Urinary bladder (tissue), 4 donors: ENCODE data around the gene MAGEA9. TPM values are rescaled to one million over a fixed set of nuclear protein-coding genes. Genes with fewer than 3 reads are reported as not detected.
"Not testable (repeated sequence)": the region's sequence is repeated elsewhere in the genome, so short reads cannot be mapped to it uniquely, and the experiment has no call there.

Experiments
- DNase-seq: peaks from one replicate; pipeline ENCODE4 v3.0.0-alpha.2; 2015; ENCODE audit errors: extremely low spot score
- H3K27ac ChIP-seq: one replicate; pipeline ENCODE4 v1.5.1; 2013; ENCODE audit warnings: low read depth, mild to moderate bottlenecking, moderate library complexity
- H3K36me3 ChIP-seq: one replicate; pipeline ENCODE4 v1.6.1; 2013; ENCODE audit warnings: mild to moderate bottlenecking, moderate library complexity; ENCODE audit not compliant: insufficient read depth
- H3K4me1 ChIP-seq: one replicate; pipeline ENCODE4 v1.6.1; 2013; ENCODE audit warnings: mild to moderate bottlenecking, moderate library complexity; ENCODE audit not compliant: insufficient read depth
- H3K4me3 ChIP-seq: one replicate; pipeline ENCODE4 v1.5.1; 2013; ENCODE audit warnings: low read depth, low read length
- WGBS: extraction: QIAGEN DNeasy Blood & Tissue Kit; methylation state at CpG from one replicate; pipeline ENCODE4 v1.1.7; 2013; 5-methylcytosine and 5-hydroxymethylcytosine counted together
- polyA plus RNA-seq: library from polyadenylated mRNA; stranded (reverse); fragments of 200-250 nt; gene quantifications from one replicate; pipeline ENCODE4 v1.2.3, GENCODE V29; 2013
- total RNA-seq: library from RNA; depleted of rRNA; stranded (reverse); fragments of >200 nt; gene quantifications from one replicate; pipeline ENCODE4 v1.2.3, GENCODE V29; 2014
- donor health status: healthy with polysubstance abuse.
- donor health status: healthy.

The MAGEA9 gene
- total and polyA plus RNA-seq, 2 donors: not detected

DNA sequence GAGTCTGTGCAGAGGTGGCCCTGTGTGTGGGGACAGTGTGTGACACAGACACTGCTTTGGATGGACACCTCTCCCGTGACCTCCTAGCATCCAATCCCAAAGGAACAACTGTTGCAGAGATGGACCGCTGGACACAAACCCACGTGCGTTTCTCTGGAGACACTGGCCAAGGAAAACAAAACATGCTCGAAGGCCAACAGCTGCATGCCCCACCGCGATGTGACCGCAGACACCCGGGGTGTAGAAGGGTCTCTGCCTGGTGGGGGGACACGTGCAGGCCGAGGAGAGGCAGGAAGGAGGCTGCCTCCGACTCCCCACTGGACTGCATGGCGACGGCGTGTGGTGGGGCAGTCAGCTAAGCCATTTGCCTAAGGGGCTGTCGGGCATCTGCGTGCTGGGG, 8.0 kb upstream of the MAGEA9 start, which contains the start of gene HSFX1:
HSFX1 (plus strand) TSS at position 301 of the 400 bp plus-strand sequence. CDS start 614 bp downstream, outside the sequence.
- H3K4me1 ChIP-seq, H3K4me3 ChIP-seq, DNase-seq, H3K27ac ChIP-seq, H3K36me3 ChIP-seq: not testable (repeated sequence)
- no CpG with 5 or more reads among the region's 17 CpGs for WGBS

DNA sequence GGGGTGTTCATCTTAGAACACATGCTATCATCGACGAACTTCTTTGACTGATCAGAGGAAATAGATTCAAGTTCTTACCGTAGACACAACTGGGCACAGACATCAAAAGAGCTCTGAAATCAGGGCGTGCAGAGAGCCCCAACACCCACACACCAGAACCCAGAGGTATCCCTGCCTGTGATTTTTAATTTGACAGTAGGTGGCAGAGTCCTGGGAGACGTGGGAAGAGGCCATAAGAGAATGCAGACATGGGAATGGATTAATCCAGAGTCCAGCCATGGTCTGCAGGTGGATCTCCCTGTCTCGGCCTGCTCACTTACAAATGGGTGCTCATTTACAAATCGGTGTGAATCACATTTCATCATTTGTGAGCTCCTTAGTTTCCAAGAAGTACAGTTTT, 3.7 kb upstream of the MAGEA9 start:
- WGBS: no CpG with 5 or more reads among the region's 7 CpGs
- H3K27ac ChIP-seq, DNase-seq, H3K4me1 ChIP-seq, H3K4me3 ChIP-seq, H3K36me3 ChIP-seq: not testable (repeated sequence)

DNA sequence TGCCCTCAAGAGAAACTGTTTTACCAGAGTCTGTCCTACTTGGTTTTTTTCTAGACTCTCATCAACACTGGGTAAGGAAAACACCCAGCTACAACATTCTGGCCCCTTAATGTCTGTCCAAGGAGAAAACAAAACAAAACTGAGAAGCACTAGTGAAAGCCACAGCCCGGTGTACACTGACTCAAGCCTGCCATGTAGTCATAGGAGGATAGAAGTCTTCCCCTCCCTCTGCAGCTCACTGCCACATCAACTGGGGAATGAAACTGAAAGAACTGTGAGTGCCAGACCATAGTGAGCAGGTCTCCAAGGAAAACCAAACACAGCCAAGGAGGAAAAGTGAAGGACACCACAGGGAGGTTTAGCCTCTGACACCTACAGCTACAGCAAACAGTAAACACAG, 13.8 kb downstream of the MAGEA9 start:
- not testable (repeated sequence) for DNase-seq, H3K36me3 ChIP-seq, H3K4me3 ChIP-seq, H3K4me1 ChIP-seq, H3K27ac ChIP-seq
- no CpG with 5 or more reads among the region's 1 CpG for WGBS

DNA sequence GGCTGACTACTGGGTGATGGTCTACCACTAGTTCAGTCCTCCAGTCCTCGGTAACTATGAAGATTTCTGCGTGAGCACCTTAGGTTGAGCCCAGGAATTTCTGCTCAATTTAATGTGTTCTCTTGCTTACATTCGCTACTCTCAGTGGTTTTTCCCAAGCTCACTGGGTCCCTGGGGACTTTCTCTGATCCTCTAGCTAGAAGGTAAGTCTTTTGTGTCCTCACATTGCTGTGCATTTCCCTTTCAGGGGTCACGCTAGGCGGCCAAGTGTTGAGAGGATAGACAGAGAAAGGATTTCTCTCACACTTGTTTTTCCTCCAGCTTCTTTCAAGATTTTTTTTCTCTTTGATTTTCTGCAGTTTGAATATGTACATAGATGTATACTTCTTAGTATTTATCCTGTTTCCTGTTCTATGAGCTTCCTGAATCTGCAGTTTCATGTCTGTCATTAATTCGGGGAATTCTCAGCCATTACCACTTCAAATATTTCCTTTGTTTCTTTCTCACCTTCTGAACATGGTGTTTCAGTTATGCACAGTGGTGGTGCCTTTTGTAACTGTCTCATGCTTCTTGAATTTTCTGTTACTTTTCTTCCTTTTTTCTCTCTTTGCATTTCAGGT, 17.5 kb downstream of the MAGEA9 start:
- no peaks in the 10 kb centered on the region for H3K4me1 ChIP-seq
- no peak overlapping the region for H3K27ac ChIP-seq
- WGBS: 86% methylated on average over 6 of the region's 6 CpGs
- H3K36me3 ChIP-seq: no peaks in the 10 kb centered on the region
- DNase-seq: no peak
- no peak overlapping the region for H3K4me3 ChIP-seq

- Histone ChIP-seq H3K4me3 (no peak overlapping the region), H3K27ac (no peak overlapping the region), H3K36me3 (no peaks in the 10 kb centered on the region), H3K4me1 (no peaks in the 10 kb centered on the region)
- DNase-seq: no peak
- WGBS: 74% methylated on average over 3 of the region's 3 CpGs
Measured at GRCh38 chrX:149799938-149800337, 18.2 kb downstream of the MAGEA9 start.

DNA sequence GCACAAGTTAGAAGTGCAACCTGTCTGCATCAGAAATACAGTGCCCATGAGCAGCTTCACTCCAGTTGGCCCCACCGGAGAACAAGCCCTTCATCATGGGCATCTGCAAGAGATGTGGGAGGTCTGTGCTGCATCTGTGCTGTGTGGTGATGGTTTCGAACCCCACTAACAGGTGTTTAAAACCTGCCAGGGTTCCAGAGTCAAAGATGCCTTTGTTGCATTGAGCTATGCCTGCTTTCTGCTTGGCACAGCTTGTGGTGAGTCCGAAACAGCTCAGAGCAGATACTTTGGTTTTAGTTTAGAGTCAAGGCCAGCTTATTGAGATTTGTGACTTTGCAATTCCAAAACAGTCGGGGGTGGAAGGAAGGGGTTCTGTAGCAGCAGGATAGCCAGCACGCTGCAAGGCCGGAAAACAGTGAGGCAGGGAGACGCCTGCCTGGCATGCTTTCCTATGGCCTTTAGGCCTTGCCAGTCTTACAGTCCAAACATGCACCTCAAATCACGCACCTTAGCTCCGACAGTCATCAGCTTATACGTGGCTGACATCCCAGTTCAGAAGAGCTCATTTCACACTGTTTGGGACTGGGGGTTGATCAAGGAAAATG, 21.8 kb downstream of the MAGEA9 start:
- no peak overlapping the region for H3K4me3 ChIP-seq
- no peaks in the 10 kb centered on the region for H3K4me1 ChIP-seq
- no peak overlapping the region for H3K27ac ChIP-seq
- DNase-seq: no peak
- no peaks in the 10 kb centered on the region for H3K36me3 ChIP-seq
- 82% methylated on average over 10 of the region's 10 CpGs for WGBS

GRCh38 chrX:149804102-149804501, 22.4 kb downstream of the MAGEA9 start:
- no peak overlapping the region for H3K4me3 ChIP-seq
- H3K36me3 ChIP-seq: no peaks in the 10 kb centered on the region
- no peak overlapping the region for H3K27ac ChIP-seq
- no peak for DNase-seq
- H3K4me1 ChIP-seq: no peaks in the 10 kb centered on the region
- WGBS: 78% methylated on average over 6 of the region's 6 CpGs

GRCh38 chrX:149807747-149808458, 26.2 kb downstream of the MAGEA9 start:
- Histone ChIP-seq H3K27ac (no peak overlapping the region), H3K4me1 (no peaks in the 10 kb centered on the region), H3K36me3 (no peaks in the 10 kb centered on the region), H3K4me3 (no peak overlapping the region)
- 85% methylated on average over 12 of the region's 12 CpGs for WGBS
- no peak for DNase-seq

DNA sequence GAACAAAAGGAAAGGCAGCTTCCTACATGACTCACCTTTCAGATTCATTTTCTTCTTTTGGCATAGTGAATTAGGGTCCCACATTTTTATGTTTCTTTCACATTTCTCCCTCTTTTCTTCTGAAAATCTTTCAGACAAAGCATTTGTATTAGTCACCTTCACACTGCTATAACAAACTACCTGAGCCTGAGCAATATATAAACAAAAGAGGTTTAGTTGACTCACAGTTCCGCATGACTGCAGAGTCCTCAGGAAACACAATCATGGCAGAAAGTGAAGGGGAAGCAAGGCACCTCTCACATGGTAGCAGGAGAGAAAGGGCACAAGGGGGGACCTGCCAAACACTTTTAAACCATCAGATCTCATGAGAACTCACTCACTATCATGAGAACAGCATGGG, 36.9 kb downstream of the MAGEA9 start:
- H3K36me3 ChIP-seq: no peaks in the 10 kb centered on the region
- WGBS: 79% methylated on average over 1 of the region's 1 CpG
- H3K4me1 ChIP-seq: no peaks in the 10 kb centered on the region
- no peak overlapping the region for H3K27ac ChIP-seq
- DNase-seq: no peak
- no peak overlapping the region for H3K4me3 ChIP-seq

GRCh38 chrX:149819371-149819770, 37.6 kb downstream of the MAGEA9 start:
- 60% methylated on average over 2 of the region's 2 CpGs for WGBS

GRCh38 chrX:149825424-149825823, 43.7 kb downstream of the MAGEA9 start:
- DNase-seq: no peak
- Histone ChIP-seq H3K4me1 (no peaks in the 10 kb centered on the region), H3K36me3 (no peaks in the 10 kb centered on the region), H3K4me3 (no peak overlapping the region), H3K27ac (no peak overlapping the region)
- 8% methylated on average over 3 of the region's 3 CpGs for WGBS

More at GRCh38 chrX:149819371-149819770, 37.6 kb downstream of the MAGEA9 start:
- Histone ChIP-seq H3K36me3 (no peaks in the 10 kb centered on the region), H3K4me3 (no peak overlapping the region), H3K4me1 (no peaks in the 10 kb centered on the region), H3K27ac (no peak overlapping the region)
- DNase-seq: no peak

DNA sequence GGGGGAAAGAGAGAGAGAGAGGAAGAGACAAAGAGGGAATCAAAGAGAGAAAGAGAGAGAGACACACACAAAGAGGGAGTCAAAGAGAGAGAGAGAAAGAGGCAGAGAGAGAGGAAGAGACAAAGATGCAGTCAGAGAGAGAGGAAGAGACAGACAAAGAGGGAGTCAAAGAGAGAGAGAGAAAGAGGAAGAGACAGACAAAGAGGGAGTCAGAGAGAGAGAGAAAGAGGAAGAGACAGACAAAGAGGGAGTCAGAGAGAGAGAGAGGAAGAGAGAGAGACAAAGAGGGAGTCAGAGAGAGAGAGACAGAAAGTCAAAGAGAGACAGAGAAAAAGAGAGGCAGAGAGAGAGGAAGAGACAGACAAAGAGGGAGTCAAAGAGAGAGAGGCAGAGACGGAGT, 45.5 kb downstream of the MAGEA9 start:
- H3K27ac ChIP-seq: no peak overlapping the region
- 67% methylated on average over 1 of the region's 1 CpG for WGBS
- no peak for DNase-seq
- no peak overlapping the region for H3K4me3 ChIP-seq
- no peaks in the 10 kb centered on the region for H3K36me3 ChIP-seq
- no peaks in the 10 kb centered on the region for H3K4me1 ChIP-seq

GRCh38 chrX:149829751-149830191, 48.0 kb downstream of the MAGEA9 start:
- Histone ChIP-seq H3K4me3 (no peak overlapping the region), H3K4me1 (no peaks in the 10 kb centered on the region), H3K36me3 (no peaks in the 10 kb centered on the region), H3K27ac (no peak overlapping the region)
- whole genome bisulfite sequencing: 9% methylated on average over 3 of the region's 3 CpGs
- no peak for DNase-seq
